Right lobe of liver (tissue), 4 donors: ENCODE measurements around the gene KIT.

Experiments
- CTCF ChIP-seq, 4 donors: fragments of 200-600 bp in 3 of 4; fragments of 450-650 bp in 1 of 4; IDR thresholded peaks; one replicate each; pipeline versions ENCODE4 v1.5.1 to v1.8.0; 2016 to 2022; ENCODE audit warnings: antibody characterized with exemption in 4 of 4, mild to moderate bottlenecking in 2 of 4
- POLR2A ChIP-seq: fragments of 450-650 bp; IDR thresholded peaks from one replicate; pipeline ENCODE4 v1.6.1; 2017; ENCODE audit warnings: antibody characterized with exemption, mild to moderate bottlenecking
- donor health status: DM: no; HTN: no; CAD: no.
- donor health status: DM: no; HTN: no; CAD: no.
- donor health status: DM: no; HTN: yes; CAD: no.

GRCh38 chr4:54661686-54662085 is 3.9 kb downstream of the KIT start:
- TF ChIP-seq CTCF (IDR thresholded peaks at IDR 0.05), result no peak
- TF ChIP-seq POLR2A, result no peak
